H1 (cell line): ENCODE measurements around the gene SPAG5. TPM values are rescaled to one million over a fixed set of nuclear protein-coding genes. Genes with fewer than 3 reads are reported as not detected.

Source experiments
- CREB1 ChIP-seq: IDR thresholded peaks from 2 replicates; pipeline ENCODE4 v1.6.1; 2012; ENCODE audit warnings: inconsistent platforms
- polyA plus RNA-seq, 7 experiments: library from polyadenylated mRNA; depleted of rRNA in 3 of 7; stranded (reverse) in 5 of 7; unstranded in 2 of 7; fragments of >200 nt in 5 of 7; fragments of 200-250 nt in 2 of 7; gene quantifications; 1 replicate in 5 of 7; 2 replicates in 1 of 7; 4 replicates in 1 of 7; pipeline versions ENCODE4 v1.2.1 to v1.2.3, GENCODE V29; 2011 to 2013; ENCODE audit warnings: missing spikeins in 2 of 7, mixed read lengths in 2 of 7
- total RNA-seq: library from RNA; stranded (reverse); fragmentation: NEBNext Ultra II Directional; extraction: Animal tissue kit (Norgen Biotek cat#: 25700); gene quantifications from 2 replicates; pipeline ENCODE4 v1.2.1, GENCODE V29; 2021

Gene SPAG5
- total and polyA plus RNA-seq, 2 of the 8 experiments (the other 6 are each of a cell fraction or from before 2014, with no cell fraction given) = 57.1 to 129 TPM

DNA sequence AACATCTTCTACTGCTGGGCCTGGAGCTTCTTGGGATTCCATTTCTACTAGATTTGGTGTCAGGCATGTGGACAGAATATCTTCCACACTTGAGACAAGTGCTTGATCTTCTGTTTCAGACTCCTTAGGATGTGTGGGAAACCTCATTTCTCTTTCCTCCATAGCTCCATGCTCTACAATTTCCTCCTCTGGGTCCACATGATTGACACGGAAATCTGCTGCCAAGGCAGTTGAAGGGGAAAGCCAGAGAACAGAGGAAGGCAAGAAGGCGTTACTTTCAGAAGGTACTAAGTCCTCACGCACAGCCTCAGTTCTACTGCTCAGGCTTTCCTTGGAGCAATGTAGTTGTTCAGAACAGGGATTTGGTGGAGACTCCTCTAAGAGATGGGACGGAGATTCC lies 6.6 kb downstream of the SPAG5 start (continued):
- no peak for TF ChIP-seq CREB1
- TF ChIP-seq, all 59 proteins: peak for 0
